Cardiac fibroblast (primary cell): ENCODE data around the gene CFDP1.
"Not testable (repeated sequence)": the region's sequence is repeated elsewhere in the genome, so short reads cannot be mapped to it uniquely, and the experiment has no call there.

Source experiments
- DNase-seq, 2 donors: peaks; one replicate each; pipeline versions ENCODE4 v3.0.0 to v3.0.0-alpha.2; 2010; ENCODE audit warnings: low read depth in 2 of 2
- H3K4me3 ChIP-seq, 2 donors: replicated peaks in 1 of 2; 1 replicate in 1 of 2; 2 replicates in 1 of 2; pipeline ENCODE4 v1.5.1; 2011; ENCODE audit warnings: low read depth in 2 of 2, low read length in 2 of 2, mild to moderate bottlenecking in 2 of 2, moderate library complexity in 1 of 2
- TF ChIP-seq, protein P1 (sequence below): IDR thresholded peaks from one replicate; pipeline ENCODE4 v1.5.1; 2011; ENCODE audit warnings: low read depth, mild to moderate bottlenecking, low read length, inconsistent platforms

Gene CFDP1

DNA sequence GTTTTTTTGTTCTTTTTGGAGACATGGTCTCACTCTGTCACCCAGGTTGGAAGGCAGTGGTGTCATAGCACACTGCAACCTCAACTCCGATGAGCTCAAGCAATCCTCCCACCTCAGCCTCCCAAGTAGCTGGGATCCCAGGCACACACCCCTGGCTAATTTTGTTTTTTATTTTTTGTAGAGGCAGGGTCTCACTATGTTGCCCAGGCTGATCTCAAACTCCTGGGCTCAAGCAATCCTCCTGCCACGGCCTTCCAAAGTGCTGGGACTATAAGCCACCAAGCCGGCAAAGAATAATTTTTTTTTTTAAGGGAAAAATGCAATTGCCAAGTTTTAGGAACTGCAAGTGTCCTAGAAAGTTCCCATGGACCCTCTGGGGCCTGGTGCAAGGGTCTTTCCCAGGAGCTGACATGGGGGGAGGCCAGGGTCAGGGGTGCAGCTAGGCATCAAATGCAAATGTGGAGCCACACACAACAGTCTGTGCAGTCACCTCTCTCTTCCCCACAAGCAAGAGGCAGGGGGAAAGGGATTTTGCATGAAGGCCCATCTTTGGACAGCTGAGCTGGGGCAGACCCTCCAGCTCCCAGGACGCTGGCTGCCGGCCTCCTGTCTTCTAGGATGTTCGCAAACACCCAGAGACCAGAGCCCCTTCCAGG lies 161.7 kb downstream of the CFDP1 start:
- no peak overlapping the region for H3K4me3 ChIP-seq
- TF ChIP-seq, protein P1, sequence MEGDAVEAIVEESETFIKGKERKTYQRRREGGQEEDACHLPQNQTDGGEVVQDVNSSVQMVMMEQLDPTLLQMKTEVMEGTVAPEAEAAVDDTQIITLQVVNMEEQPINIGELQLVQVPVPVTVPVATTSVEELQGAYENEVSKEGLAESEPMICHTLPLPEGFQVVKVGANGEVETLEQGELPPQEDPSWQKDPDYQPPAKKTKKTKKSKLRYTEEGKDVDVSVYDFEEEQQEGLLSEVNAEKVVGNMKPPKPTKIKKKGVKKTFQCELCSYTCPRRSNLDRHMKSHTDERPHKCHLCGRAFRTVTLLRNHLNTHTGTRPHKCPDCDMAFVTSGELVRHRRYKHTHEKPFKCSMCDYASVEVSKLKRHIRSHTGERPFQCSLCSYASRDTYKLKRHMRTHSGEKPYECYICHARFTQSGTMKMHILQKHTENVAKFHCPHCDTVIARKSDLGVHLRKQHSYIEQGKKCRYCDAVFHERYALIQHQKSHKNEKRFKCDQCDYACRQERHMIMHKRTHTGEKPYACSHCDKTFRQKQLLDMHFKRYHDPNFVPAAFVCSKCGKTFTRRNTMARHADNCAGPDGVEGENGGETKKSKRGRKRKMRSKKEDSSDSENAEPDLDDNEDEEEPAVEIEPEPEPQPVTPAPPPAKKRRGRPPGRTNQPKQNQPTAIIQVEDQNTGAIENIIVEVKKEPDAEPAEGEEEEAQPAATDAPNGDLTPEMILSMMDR, result no peak
- DNase-seq, result no peak

DNA sequence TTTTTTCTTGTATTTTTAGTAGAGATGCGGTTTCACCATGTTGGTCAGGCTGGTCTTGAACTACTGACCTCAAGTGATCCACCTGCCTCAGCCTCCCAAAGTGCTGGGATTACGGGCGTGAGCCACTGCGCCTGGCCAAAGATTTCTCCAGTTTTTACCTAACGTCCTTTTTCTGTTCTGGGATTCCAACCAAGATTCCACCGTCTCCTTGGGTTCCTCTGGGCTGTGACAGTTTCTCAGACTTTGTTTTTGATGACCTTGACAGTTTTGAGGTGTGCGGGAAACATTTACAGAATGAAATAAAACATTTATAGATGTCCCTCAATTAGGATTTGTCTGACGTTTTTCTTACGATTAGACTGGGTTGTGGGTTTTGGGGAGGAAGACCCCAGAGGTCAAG lies 163.9 kb downstream of the CFDP1 start:
- H3K4me3 ChIP-seq, result not testable (repeated sequence)

DNA sequence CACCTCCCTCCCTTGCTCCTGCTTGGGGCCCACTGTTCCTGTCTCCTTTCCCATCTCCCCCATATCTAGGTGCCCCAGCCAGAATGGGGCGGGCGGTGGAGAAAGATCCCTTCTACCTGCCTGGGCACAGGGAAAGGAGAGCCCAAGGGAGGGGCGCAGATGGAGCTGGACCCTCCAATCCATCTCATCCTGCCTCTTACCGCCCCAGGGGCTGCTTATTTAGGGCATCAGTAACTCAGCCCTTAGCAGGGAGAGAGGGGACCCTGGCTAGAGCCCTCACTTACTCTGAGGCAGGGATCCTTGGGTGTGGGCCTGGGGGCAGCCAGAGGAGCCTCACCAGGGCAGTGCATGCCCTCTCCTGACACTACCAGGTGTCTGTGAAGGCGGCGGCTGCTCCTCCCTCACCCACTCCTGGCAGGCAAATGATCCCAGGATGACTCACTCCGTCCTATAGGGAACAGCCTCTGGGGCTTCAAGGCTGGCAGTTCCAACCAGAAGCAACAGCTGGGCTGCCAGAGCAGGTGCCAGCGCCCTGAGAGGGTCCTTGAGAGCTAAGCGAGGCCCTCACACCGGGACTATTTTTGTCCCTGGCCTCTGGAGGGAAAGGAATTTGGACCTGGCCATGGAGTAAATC lies 165.6 kb downstream of the CFDP1 start:
- DNase-seq, result peak in 1 of 2 donors; percentile 51
- TF ChIP-seq, protein P1, result no peak
- H3K4me3 ChIP-seq, result no peak overlapping the region

More for the DNA sequence above, 163.9 kb downstream of the CFDP1 start:
- DNase-seq, result not testable (repeated sequence)

DNA sequence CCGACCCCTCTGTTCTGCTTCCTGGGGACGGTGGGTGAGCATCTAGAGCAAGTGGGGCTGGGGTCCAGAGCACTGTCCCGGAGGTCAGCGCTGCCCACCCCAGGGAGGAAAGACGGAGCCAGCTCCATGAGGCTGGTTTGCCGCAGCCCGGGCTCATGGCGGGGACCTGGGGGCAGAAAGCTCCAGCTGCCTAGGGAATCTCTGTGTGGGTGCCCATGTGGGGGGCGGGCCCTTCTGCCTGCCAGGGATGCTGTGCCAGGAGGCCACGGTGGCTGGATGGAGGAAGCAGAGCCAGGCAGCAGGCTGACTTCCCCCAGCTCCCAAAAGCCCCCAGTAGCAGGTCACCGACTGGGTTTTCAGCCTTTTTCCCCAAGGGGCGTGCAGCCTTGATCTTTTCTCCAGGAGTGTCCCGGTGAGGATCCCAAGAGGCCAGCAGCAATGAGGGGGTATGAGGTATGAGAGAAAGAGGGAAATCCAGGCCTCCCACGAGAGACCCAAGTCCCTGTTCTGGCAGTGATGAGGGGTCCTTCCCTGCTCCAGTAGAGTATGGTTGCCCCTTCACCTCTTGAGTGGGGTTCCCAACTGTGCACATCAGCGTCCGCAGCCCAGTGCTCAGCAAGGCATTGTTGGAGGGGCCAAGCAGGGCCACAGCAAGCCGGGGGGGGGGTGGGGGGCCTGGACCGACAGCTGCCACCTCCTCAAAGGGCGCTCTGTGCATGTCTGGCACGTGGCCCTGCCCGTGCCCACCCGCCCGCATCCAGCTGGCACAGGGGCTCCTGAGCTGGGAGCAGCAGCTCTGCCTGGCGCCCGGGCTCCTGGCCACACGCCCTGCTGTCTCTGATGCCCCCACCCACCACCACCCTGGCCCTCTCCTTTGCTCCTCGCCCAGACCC lies 166.3 kb downstream of the CFDP1 start:
- no peak for DNase-seq
- H3K4me3 ChIP-seq, result no peak overlapping the region
- TF ChIP-seq, protein P1, result no peak

DNA sequence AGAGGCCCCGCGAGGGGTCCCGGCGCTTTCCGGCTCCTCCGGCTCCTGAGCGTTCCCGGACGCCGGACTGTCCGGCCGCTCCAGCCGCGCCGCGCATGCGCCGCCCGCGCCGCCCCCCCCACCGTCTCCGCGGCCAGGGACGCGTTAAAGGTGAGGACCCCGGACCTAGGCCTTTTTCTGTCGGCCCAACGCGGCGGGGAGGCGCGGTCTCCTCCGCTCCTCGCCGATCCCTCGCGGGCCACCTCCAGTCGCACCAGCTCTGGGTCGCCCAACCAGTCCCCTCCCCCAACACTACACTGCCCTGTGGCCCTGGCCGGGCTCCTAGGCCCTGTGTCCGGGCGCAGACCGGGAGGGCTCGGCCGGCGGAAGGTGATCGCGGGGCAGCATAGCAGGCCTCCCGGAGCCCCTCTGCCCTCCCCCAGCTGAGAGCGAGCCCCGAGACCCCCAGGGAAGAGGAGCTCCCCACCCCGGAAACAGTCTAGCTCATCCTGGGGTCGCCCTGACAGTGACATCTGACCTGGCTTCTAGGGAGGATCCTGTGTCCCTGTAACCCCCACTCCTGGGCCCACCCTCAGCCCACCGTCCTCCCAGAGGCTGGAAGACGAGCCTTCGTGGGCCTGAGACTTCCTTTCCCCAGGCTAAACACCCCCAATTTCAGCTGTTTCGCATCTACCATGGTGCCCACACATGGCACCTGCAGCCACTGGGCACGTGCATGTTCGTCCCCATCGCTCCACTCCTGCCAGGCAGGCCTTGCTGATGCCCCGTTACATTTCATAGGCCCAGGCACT lies 167.2 kb downstream of the CFDP1 start:
- DNase-seq, result peak; percentile 74 to 76

DNA sequence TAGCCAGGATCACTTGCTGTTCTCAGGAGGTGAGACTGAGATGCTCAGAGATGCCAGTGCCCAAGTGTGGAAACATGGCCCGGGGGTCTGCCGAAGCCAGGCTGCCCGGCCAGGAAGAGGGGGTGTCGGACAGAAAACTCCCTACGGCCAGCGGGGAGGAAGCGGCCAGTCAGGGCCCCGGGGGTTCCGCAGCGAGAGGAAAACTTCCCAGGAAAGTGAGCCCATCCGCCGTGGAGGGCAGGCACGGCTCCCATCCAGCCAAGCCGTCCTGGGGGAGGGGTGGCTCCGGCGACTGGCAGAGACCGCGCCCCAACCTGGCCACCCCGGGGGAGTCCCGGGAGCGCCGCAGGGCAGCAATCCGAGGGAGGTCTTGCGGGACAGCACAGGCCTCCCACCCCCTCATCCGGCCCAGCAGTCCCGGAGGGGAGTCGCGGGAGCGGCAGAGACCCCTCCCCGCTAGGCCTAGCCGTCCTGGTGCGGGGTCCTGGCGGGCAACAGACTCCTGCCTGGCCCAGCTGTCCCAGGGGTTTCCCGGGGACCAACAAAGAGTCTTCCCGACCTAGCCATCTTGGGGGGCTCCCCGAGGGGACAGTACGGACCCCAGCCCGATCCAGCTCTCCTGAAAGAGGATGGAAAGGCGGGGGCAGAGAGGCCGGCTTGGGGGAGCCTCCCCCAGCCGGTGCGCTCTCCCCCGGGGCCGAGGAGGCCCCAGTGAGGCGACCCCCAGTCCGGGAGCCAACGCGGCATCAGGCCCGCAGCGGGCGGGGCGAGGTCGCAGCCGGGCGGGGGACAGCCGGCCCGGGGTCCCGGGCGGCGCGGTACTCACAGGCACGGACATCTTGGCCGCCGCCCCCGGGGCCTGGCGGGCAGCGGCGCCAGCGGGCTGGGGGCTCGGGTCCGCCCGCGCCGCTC lies 168.0 kb downstream of the CFDP1 start:
- H3K4me3 ChIP-seq, result peak overlapping the region; percentile 96 to 98
- DNase-seq, result no peak

More for the DNA sequence above, 167.2 kb downstream of the CFDP1 start:
- TF ChIP-seq, protein P1, result no peak
- peak overlapping the region; percentile 96 to 98 for H3K4me3 ChIP-seq

More for the DNA sequence above, 168.0 kb downstream of the CFDP1 start:
- TF ChIP-seq, protein P1, result no peak
